Activated CD4-positive, alpha-beta T cell treated with anti-CD3 and anti-CD28 coated beads for 1 hour (primary cell): ENCODE data around the gene PCDHGB4.
A peak's percentile ranks its signal among the peaks of the same experiment; 100 is the strongest.
"Not testable (repeated sequence)": the region's sequence is repeated elsewhere in the genome, so short reads cannot be mapped to it uniquely, and the experiment has no call there.

Experiments
- DNase-seq: peaks from one replicate; pipeline ENCODE4 v3.0.0-alpha.2; 2020

The PCDHGB4 gene

GRCh38 chr5:141402553-141403243 is 15.2 kb downstream of the PCDHGB4 start, which contains the start of gene PCDHGA9:
Gene PCDHGA9, plus strand, starts transcription at chr5:141402778. Its CDS starts 175 bp downstream, at chr5:141402953.
- DNase-seq, result no peak

- no peak for DNase-seq
Measured at GRCh38 chr5:141403387-141403786, 15.9 kb downstream of the PCDHGB4 start.

- DNase-seq, result not testable (repeated sequence)
Measured at GRCh38 chr5:141407790-141408505, 20.4 kb downstream of the PCDHGB4 start, which contains the start of gene PCDHGB6. Gene PCDHGB6, plus strand, starts transcription at chr5:141408021. Its CDS starts 182 bp downstream, at chr5:141408203.

GRCh38 chr5:141409598-141410306 is 22.3 kb downstream of the PCDHGB4 start:
- DNase-seq, result no peak

GRCh38 chr5:141411575-141411974 is 24.1 kb downstream of the PCDHGB4 start:
- DNase-seq, result no peak

- DNase-seq, result peak; percentile 38
Measured at GRCh38 chr5:141412854-141413539, 25.5 kb downstream of the PCDHGB4 start, which contains the start of gene PCDHGA10. Gene PCDHGA10, plus strand, starts transcription at chr5:141412987. Its CDS starts 189 bp downstream, at chr5:141413176.

- DNase-seq, result no peak
Measured at GRCh38 chr5:141413540-141414069, 26.1 kb downstream of the PCDHGB4 start.

- not testable (repeated sequence) for DNase-seq
Measured at GRCh38 chr5:141414548-141415274, 27.2 kb downstream of the PCDHGB4 start.

- DNase-seq, result not testable (repeated sequence)
Measured at GRCh38 chr5:141415275-141415618, 27.7 kb downstream of the PCDHGB4 start.

GRCh38 chr5:141417494-141418172 is 30.1 kb downstream of the PCDHGB4 start, which contains the start of gene PCDHGB7:
Gene PCDHGB7, plus strand, starts transcription at chr5:141417677. Its CDS starts 183 bp downstream, at chr5:141417860.
- not testable (repeated sequence) for DNase-seq

GRCh38 chr5:141419074-141419880 is 31.8 kb downstream of the PCDHGB4 start:
- no peak for DNase-seq

- DNase-seq, result no peak
Measured at GRCh38 chr5:141420855-141421488, 33.5 kb downstream of the PCDHGB4 start, which contains the start of gene PCDHGA11. Gene PCDHGA11, plus strand, starts transcription at chr5:141421051. Its CDS starts 177 bp downstream, at chr5:141421228.

GRCh38 chr5:141421489-141421855 is 34.0 kb downstream of the PCDHGB4 start:
- DNase-seq, result no peak

GRCh38 chr5:141422742-141423291 is 35.3 kb downstream of the PCDHGB4 start:
- DNase-seq, result no peak

- DNase-seq, result no peak
Measured at GRCh38 chr5:141427783-141428426, 40.4 kb downstream of the PCDHGB4 start.

- no peak for DNase-seq
Measured at GRCh38 chr5:141430332-141431113, 43.0 kb downstream of the PCDHGB4 start, which contains the start of gene PCDHGA12. Gene PCDHGA12, plus strand, starts transcription at chr5:141430507. Its CDS starts 253 bp downstream, at chr5:141430760.

GRCh38 chr5:141431286-141431685 is 43.8 kb downstream of the PCDHGB4 start:
- DNase-seq, result no peak

- not testable (repeated sequence) for DNase-seq
Measured at GRCh38 chr5:141432308-141432707, 44.8 kb downstream of the PCDHGB4 start.
